GM12874 (cell line): ENCODE measurements around the gene UBXN10.
A peak's percentile ranks its signal among the peaks of the same experiment; 100 is the strongest.

Source experiments
- CTCF ChIP-seq: IDR thresholded peaks from 2 replicates; pipeline ENCODE4 v1.5.1; 2011; ENCODE audit warnings: low read depth, mild to moderate bottlenecking, control low read depth, low read length, moderate library complexity; ENCODE audit not compliant: insufficient read depth

UBXN10 gene

GRCh38 chr1:20223106-20223505 is 37.2 kb downstream of the UBXN10 start:
- no peak for TF ChIP-seq CTCF

GRCh38 chr1:20223551-20224419 is 37.9 kb downstream of the UBXN10 start:
- TF ChIP-seq CTCF, result no peak

GRCh38 chr1:20224546-20224945 is 38.6 kb downstream of the UBXN10 start:
- TF ChIP-seq CTCF, result no peak

GRCh38 chr1:20227704-20228103 is 41.8 kb downstream of the UBXN10 start:
- no peak for TF ChIP-seq CTCF

- TF ChIP-seq CTCF, result no peak
Measured at GRCh38 chr1:20228314-20228825, 42.5 kb downstream of the UBXN10 start.

GRCh38 chr1:20229171-20229570 is 43.3 kb downstream of the UBXN10 start:
- no peak for TF ChIP-seq CTCF

- TF ChIP-seq CTCF, result peak; percentile 29; the same call in 1 of the 2 replicates
Measured at GRCh38 chr1:20233394-20233793, 47.5 kb downstream of the UBXN10 start.
